Urinary bladder (tissue), 4 donors: Measurements from ENCODE around the gene SHKBP1. TPM values are rescaled to one million over a fixed set of nuclear protein-coding genes. Genes with fewer than 3 reads are reported as not detected.

Source experiments
- DNase-seq: peaks from one replicate; pipeline ENCODE4 v3.0.0-alpha.2; 2015; ENCODE audit errors: extremely low spot score
- H3K27ac ChIP-seq: one replicate; pipeline ENCODE4 v1.5.1; 2013; ENCODE audit warnings: low read depth, mild to moderate bottlenecking, moderate library complexity
- H3K36me3 ChIP-seq: one replicate; pipeline ENCODE4 v1.6.1; 2013; ENCODE audit warnings: mild to moderate bottlenecking, moderate library complexity; ENCODE audit not compliant: insufficient read depth
- H3K4me1 ChIP-seq: one replicate; pipeline ENCODE4 v1.6.1; 2013; ENCODE audit warnings: mild to moderate bottlenecking, moderate library complexity; ENCODE audit not compliant: insufficient read depth
- H3K4me3 ChIP-seq: one replicate; pipeline ENCODE4 v1.5.1; 2013; ENCODE audit warnings: low read depth, low read length
- WGBS: extraction: QIAGEN DNeasy Blood & Tissue Kit; methylation state at CpG from one replicate; pipeline ENCODE4 v1.1.7; 2013; 5-methylcytosine and 5-hydroxymethylcytosine counted together
- polyA plus RNA-seq: library from polyadenylated mRNA; stranded (reverse); fragments of 200-250 nt; gene quantifications from one replicate; pipeline ENCODE4 v1.2.3, GENCODE V29; 2013
- total RNA-seq: library from RNA; depleted of rRNA; stranded (reverse); fragments of >200 nt; gene quantifications from one replicate; pipeline ENCODE4 v1.2.3, GENCODE V29; 2014
- donor health status: healthy with polysubstance abuse.
- donor health status: healthy.

SHKBP1 gene
- total and polyA plus RNA-seq, 2 donors, result 10.2 to 77.9 TPM

GRCh38 chr19:40626918-40627317 is 50.2 kb downstream of the SHKBP1 start:
- 92% methylated on average over 24 of the region's 24 CpGs for WGBS
- no peak for DNase-seq
- H3K4me1 ChIP-seq, result no peaks in the 10 kb centered on the region
- H3K4me3 ChIP-seq, result no peak overlapping the region
- H3K27ac ChIP-seq, result no peak overlapping the region
- no peaks in the 10 kb centered on the region for H3K36me3 ChIP-seq

DNA sequence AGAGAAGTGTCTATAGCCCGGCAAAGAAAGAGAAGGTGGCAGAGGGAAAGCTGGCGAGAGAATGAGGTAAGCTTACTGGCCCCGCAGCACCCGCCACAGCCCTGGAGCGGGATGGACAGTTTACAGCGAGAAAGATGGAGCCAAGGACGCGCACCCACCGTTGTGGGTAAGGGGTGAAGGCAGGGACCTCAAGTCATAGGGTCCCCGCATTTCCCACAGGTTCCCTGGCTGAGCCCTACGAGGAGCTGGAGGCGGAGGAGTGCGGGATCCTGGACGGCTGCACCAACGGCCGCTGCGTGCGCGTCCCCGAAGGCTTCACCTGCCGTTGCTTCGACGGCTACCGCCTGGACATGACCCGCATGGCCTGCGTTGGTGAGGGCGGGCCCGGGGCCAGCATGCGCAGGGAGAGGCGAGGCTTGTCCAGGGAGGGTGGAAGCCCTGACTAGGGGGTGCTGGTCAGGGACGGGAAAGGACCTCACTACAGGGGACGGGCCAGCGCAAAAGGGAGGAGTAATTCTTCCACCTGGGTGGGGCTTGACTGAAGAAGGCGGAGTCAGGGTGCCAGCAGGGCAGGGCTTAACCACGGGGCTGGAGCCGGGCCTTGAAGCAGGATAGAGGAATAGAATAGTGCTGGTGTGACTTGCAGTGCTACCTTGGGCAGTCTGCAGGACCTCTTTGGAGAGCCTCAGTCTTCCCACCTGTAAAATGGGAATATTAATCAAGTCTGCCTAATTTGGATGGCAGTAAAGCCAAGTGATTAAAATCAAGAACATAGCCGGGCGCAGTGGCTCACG is 51.0 kb downstream of the SHKBP1 start:
- WGBS, result 92% methylated on average over 39 of the region's 39 CpGs
- Histone ChIP-seq H3K4me1 (no peaks in the 10 kb centered on the region), H3K36me3 (no peaks in the 10 kb centered on the region), H3K4me3 (no peak overlapping the region), H3K27ac (no peak overlapping the region)
- no peak for DNase-seq

DNA sequence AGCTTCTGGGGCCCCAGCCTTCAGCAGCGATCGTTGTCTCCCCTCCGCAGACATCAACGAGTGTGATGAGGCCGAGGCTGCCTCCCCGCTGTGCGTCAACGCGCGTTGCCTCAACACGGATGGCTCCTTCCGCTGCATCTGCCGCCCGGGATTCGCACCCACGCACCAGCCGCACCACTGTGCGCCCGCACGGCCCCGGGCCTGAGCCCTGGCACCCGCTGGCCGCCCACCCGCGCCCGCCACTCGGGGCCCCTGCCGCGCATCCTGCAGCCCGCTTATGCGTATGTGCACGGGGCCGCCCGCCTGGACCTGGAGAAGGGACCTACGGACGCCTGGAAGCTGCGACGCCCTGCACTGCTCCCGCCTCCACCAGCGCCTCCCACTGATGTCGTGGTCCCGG is 52.7 kb downstream of the SHKBP1 start:
- DNase-seq, result no peak
- H3K36me3 ChIP-seq, result no peaks in the 10 kb centered on the region
- no peak overlapping the region for H3K27ac ChIP-seq
- H3K4me1 ChIP-seq, result no peaks in the 10 kb centered on the region
- H3K4me3 ChIP-seq, result no peak overlapping the region
- WGBS, result 95% methylated on average over 42 of the region's 42 CpGs

DNA sequence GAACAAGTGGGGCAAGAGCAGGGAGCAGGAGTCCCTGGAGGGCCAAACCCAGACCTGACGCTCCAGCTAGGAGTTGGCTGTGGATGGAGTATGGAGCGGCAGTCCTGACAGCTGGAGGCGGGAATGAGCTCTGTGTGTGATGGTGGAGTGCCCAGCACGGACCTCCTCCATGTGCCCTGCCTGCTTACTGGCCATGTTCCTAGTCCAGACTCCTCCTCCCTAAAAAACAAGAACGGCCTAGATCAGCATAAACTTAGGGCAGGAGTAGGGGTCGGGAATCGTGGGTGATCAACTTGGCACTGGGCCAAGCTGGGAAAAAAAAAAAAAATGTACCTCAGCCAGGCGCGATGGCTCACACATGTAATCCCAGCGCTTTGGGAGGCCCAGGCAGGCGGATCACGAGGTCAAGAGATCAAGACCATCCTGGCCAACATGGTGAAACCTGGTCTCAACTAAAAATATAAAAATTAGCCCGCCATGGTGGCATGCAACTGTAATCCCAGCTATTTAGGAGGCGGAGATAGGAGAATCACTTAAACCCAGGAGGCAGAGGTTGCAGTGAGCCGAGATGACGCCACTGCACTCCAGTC is 54.0 kb downstream of the SHKBP1 start:
- Histone ChIP-seq H3K36me3 (no peaks in the 10 kb centered on the region), H3K4me3 (no peak overlapping the region), H3K4me1 (no peaks in the 10 kb centered on the region), H3K27ac (no peak overlapping the region)
- DNase-seq, result no peak
- WGBS, result 50% methylated on average over 16 of the region's 16 CpGs

- no peak overlapping the region for H3K4me3 ChIP-seq
- WGBS, result 77% methylated on average over 3 of the region's 3 CpGs
- no peak overlapping the region for H3K27ac ChIP-seq
These were observed 55.8 kb downstream of the SHKBP1 start for GRCh38 chr19:40632311-40633036.

GRCh38 chr19:40633207-40633606 is 56.5 kb downstream of the SHKBP1 start:
- no peak for DNase-seq
- 61% methylated on average over 5 of the region's 5 CpGs for WGBS
- H3K4me3 ChIP-seq, result no peak overlapping the region
- no peaks in the 10 kb centered on the region for H3K36me3 ChIP-seq
- no peaks in the 10 kb centered on the region for H3K4me1 ChIP-seq
- no peak overlapping the region for H3K27ac ChIP-seq

More at GRCh38 chr19:40632311-40633036, 55.8 kb downstream of the SHKBP1 start:
- no peaks in the 10 kb centered on the region for H3K4me1 ChIP-seq
- no peaks in the 10 kb centered on the region for H3K36me3 ChIP-seq
- DNase-seq, result no peak

DNA sequence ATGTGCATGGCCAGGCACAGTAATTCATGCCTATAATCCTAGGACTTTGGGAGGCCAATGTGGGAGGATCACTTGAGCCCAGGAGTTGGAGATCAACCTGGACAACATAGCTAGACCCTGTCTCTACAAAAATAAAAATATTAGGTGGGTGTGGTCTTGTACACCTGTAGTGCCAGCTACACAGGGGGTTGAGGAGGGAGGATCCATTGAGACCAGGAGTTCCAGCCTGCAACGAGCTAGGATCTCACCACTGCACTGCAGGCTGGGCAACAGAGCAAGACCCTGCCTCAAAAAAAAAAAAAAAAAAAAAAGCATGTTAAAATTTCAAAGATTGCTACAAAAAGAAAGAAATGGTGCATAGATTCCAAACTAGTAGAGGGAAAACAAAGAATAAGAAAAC is 61.7 kb downstream of the SHKBP1 start:
- Histone ChIP-seq H3K36me3 (no peaks in the 10 kb centered on the region), H3K4me1 (no peaks in the 10 kb centered on the region), H3K4me3 (no peak overlapping the region), H3K27ac (no peak overlapping the region)
- 69% methylated on average over 1 of the region's 1 CpG for WGBS
- DNase-seq, result no peak

GRCh38 chr19:40639638-40639982 is 62.9 kb downstream of the SHKBP1 start:
- no peaks in the 10 kb centered on the region for H3K4me1 ChIP-seq
- DNase-seq, result no peak

DNA sequence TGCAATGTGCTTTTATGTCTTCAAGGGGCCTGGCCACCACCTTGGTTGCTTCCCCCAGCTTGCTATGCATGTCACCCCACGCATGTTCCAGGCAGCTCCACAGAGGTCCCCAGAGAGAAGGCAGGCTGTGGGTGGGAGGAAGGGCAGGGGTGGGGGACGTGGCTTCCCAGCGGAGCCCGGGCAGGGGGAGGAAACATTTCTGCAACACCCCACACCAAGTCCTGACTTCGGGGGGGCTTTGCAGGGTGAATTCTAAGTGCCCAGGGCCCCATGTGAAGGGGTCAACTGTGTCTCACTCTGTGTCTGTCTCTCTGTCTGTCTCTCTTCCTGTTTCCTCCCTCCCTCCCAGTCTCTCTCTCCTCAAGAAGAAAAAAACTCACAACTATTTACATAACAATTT is 64.1 kb downstream of the SHKBP1 start:
- no peak for DNase-seq
- no peak overlapping the region for H3K4me3 ChIP-seq
- WGBS, result 12% methylated on average over 5 of the region's 5 CpGs
- H3K36me3 ChIP-seq, result no peaks in the 10 kb centered on the region
- no peaks in the 10 kb centered on the region for H3K4me1 ChIP-seq
- H3K27ac ChIP-seq, result no peak overlapping the region

More at GRCh38 chr19:40639638-40639982, 62.9 kb downstream of the SHKBP1 start:
- H3K27ac ChIP-seq, result no peak overlapping the region
- H3K36me3 ChIP-seq, result no peaks in the 10 kb centered on the region
- WGBS, result 75% methylated on average over 6 of the region's 6 CpGs
- no peak overlapping the region for H3K4me3 ChIP-seq

Other genes starting within 250 kb of the SHKBP1 start
- gene C19orf47, start 228.5 kb upstream of the SHKBP1 start, total RNA-seq, result 4.9 TPM
- 16.3 TPM for gene C19orf47, start 228.5 kb upstream of the SHKBP1 start, polyA plus RNA-seq
- 133 TPM for gene PLD3, start 228.2 kb upstream of the SHKBP1 start, total RNA-seq
- gene PLD3, start 228.2 kb upstream of the SHKBP1 start, polyA plus RNA-seq, result 289 TPM
- not detected for gene HIPK4, start 186.7 kb upstream of the SHKBP1 start, total RNA-seq
- 0.20 TPM for gene HIPK4, start 186.7 kb upstream of the SHKBP1 start, polyA plus RNA-seq
- gene PRX, start 163.5 kb upstream of the SHKBP1 start, total RNA-seq, result 3.2 TPM
- 6.7 TPM for gene PRX, start 163.5 kb upstream of the SHKBP1 start, polyA plus RNA-seq
- gene SERTAD1, start 150.9 kb upstream of the SHKBP1 start, total RNA-seq, result 6.8 TPM
- 24.5 TPM for gene SERTAD1, start 150.9 kb upstream of the SHKBP1 start, polyA plus RNA-seq
- 32.2 TPM for gene SERTAD3, start 132.5 kb upstream of the SHKBP1 start, total RNA-seq
- 43.8 TPM for gene SERTAD3, start 132.5 kb upstream of the SHKBP1 start, polyA plus RNA-seq
- gene BLVRB, start 111.1 kb upstream of the SHKBP1 start, total RNA-seq, result 48.2 TPM
- gene BLVRB, start 111.1 kb upstream of the SHKBP1 start, polyA plus RNA-seq, result 200 TPM
- 1.7 TPM for gene SPTBN4, start 109.9 kb upstream of the SHKBP1 start, total RNA-seq
- 3.8 TPM for gene SPTBN4, start 109.9 kb upstream of the SHKBP1 start, polyA plus RNA-seq
- 305 TPM for gene LTBP4, start 24.5 kb downstream of the SHKBP1 start, total RNA-seq
- gene LTBP4, start 24.5 kb downstream of the SHKBP1 start, polyA plus RNA-seq, result 647 TPM
- 22.8 TPM for gene NUMBL, start 113.8 kb downstream of the SHKBP1 start, total RNA-seq
- 63.3 TPM for gene NUMBL, start 113.8 kb downstream of the SHKBP1 start, polyA plus RNA-seq
- gene COQ8B, start 140.0 kb downstream of the SHKBP1 start, total RNA-seq, result 24.4 TPM
- 51.6 TPM for gene COQ8B, start 140.0 kb downstream of the SHKBP1 start, polyA plus RNA-seq
- 9.3 TPM for gene ITPKC, start 140.2 kb downstream of the SHKBP1 start, total RNA-seq
- 36.4 TPM for gene ITPKC, start 140.2 kb downstream of the SHKBP1 start, polyA plus RNA-seq
- gene ACTMAP, start 173.6 kb downstream of the SHKBP1 start, total RNA-seq, result 0.79 TPM
- 5.7 TPM for gene ACTMAP, start 173.6 kb downstream of the SHKBP1 start, polyA plus RNA-seq
- 22.6 TPM for gene SNRPA, start 174.3 kb downstream of the SHKBP1 start, total RNA-seq
- gene SNRPA, start 174.3 kb downstream of the SHKBP1 start, polyA plus RNA-seq, result 67.2 TPM
- 2.9 TPM for gene MIA, start 198.6 kb downstream of the SHKBP1 start, total RNA-seq
- gene MIA, start 198.6 kb downstream of the SHKBP1 start, polyA plus RNA-seq, result 11.8 TPM
- 2.7 TPM for gene RAB4B, start 201.4 kb downstream of the SHKBP1 start, total RNA-seq
- gene RAB4B, start 201.4 kb downstream of the SHKBP1 start, polyA plus RNA-seq, result 46.2 TPM
- gene EGLN2, start 222.3 kb downstream of the SHKBP1 start, total RNA-seq, result 39.5 TPM
- gene EGLN2, start 222.3 kb downstream of the SHKBP1 start, polyA plus RNA-seq, result 122 TPM